ENCODE data around the gene NIT1.

NIT1 gene

GRCh38 chr1:161127649-161128048 lies 9.7 kb downstream of the NIT1 start:
- no peak overlapping the region for H3K4me3 ChIP-seq (ENCODE audit: insufficient read depth, low read length, poor library complexity, severe bottlenecking)
- H4K20me1 ChIP-seq (ENCODE audit: low read depth, low read length), result no peaks in the 10 kb centered on the region
- no peak overlapping the region for H3K4me2 ChIP-seq (ENCODE audit: low read depth, low read length, poor library complexity, severe bottlenecking)
- peaks cover 20% of the 10 kb centered on the region for H3F3A ChIP-seq (ENCODE audit: insufficient read depth)
- H3K9me3 ChIP-seq (ENCODE audit: insufficient read depth, low read length), result no peaks in the 10 kb centered on the region
- no peaks in the 10 kb centered on the region; the same call in 1 of the 2 replicates for H3K36me3 ChIP-seq (ENCODE audit: low read length)
- H2AFZ ChIP-seq (ENCODE audit: low read depth, low read length, severe bottlenecking), result no peak overlapping the region
- peaks cover 13% of the 10 kb centered on the region; the same call in 1 of the 2 replicates for H3K79me2 ChIP-seq (ENCODE audit: insufficient read depth, low read length)
- H3K27ac ChIP-seq (ENCODE audit: low read depth, low read length), result no peak overlapping the region
- H3K9me2 ChIP-seq (replicated peaks; ENCODE audit: insufficient read depth, low read length), result no peaks in the 10 kb centered on the region
- no peaks in the 10 kb centered on the region for H3K27me3 ChIP-seq (ENCODE audit: low read length)
- no peak for TF ChIP-seq EZH2phosphoT487 (conservative IDR thresholded peaks at IDR 0.05; ENCODE audit: low read length)
- no peak for TF ChIP-seq CTCF (IDR thresholded peaks at IDR 0.05; ENCODE audit: insufficient read depth, low read length, poor library complexity, severe bottlenecking)
- H3K9ac ChIP-seq (ENCODE audit: low read length), result no peak overlapping the region

DNA sequence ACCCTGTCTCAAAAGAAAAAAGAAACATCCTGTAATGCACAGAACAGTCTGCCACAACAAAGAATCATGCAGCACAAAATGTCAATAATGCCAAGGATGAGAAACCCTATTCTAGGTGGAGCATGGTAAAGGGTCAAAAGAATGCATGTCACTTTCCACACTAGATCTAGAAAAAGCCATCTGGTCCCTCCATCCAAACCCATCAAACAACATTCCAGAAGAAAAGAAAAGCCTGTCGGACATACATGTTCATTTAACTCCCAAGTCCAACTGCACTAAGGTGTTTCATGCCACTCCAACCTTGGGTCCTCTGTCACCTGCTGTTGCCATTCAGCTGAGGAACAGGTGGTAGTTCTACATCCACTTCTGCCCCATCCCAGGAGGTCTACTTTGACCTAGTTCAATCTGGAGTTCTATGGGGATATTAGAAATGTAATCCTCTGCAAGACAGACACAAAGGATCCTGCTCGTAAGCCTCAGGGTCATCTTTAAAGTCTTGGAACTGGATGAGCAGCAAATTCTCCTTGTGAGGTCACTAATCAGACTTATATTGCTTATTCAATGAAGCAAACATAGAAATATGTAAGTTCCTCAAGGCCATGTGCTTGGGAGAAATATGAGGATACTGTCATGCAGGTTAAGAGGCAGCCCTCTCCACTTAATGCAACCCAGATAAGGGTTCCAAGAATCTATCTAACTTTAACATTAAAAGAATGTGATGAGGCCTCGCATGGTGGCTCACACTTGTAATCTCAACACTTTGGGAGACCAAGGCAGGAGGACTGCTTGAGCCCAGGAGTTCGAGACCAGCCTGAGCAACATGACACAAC lies 10.9 kb downstream of the NIT1 start:
- Histone ChIP-seq H3K36me3 (ENCODE audit: low read length) (no peaks in the 10 kb centered on the region; the same call in 1 of the 2 replicates), H3K79me2 (ENCODE audit: insufficient read depth, low read length) (peaks cover 22% of the 10 kb centered on the region), H3K9me2 (replicated peaks; ENCODE audit: insufficient read depth, low read length) (no peaks in the 10 kb centered on the region), H4K20me1 (ENCODE audit: low read depth, low read length) (no peaks in the 10 kb centered on the region), H3F3A (ENCODE audit: insufficient read depth) (peaks cover 20% of the 10 kb centered on the region), H3K9ac (ENCODE audit: low read length) (no peak overlapping the region), H3K27ac (ENCODE audit: low read depth, low read length) (no peak overlapping the region), H2AFZ (ENCODE audit: low read depth, low read length, severe bottlenecking) (no peak overlapping the region), H3K4me3 (ENCODE audit: insufficient read depth, low read length, poor library complexity, severe bottlenecking) (no peak overlapping the region), H3K4me2 (ENCODE audit: low read depth, low read length, poor library complexity, severe bottlenecking) (no peak overlapping the region), H3K27me3 (ENCODE audit: low read length) (no peaks in the 10 kb centered on the region), H3K9me3 (ENCODE audit: insufficient read depth, low read length) (no peaks in the 10 kb centered on the region)
- TF ChIP-seq EZH2phosphoT487 (conservative IDR thresholded peaks at IDR 0.05; ENCODE audit: low read length) (no peak), CTCF (IDR thresholded peaks at IDR 0.05; ENCODE audit: insufficient read depth, low read length, poor library complexity, severe bottlenecking) (no peak)

GRCh38 chr1:161130266-161130665 lies 12.4 kb downstream of the NIT1 start:
- H3K4me2 ChIP-seq (ENCODE audit: low read depth, low read length, poor library complexity, severe bottlenecking), result no peak overlapping the region

More at GRCh38 chr1:161130266-161130665, 12.4 kb downstream of the NIT1 start:
- H3K36me3 ChIP-seq (ENCODE audit: low read length), result no peaks in the 10 kb centered on the region; the same call in 1 of the 2 replicates
- H3K4me3 ChIP-seq (ENCODE audit: insufficient read depth, low read length, poor library complexity, severe bottlenecking), result no peak overlapping the region
- no peak overlapping the region for H2AFZ ChIP-seq (ENCODE audit: low read depth, low read length, severe bottlenecking)
- H4K20me1 ChIP-seq (ENCODE audit: low read depth, low read length), result no peaks in the 10 kb centered on the region
- no peak overlapping the region for H3K27ac ChIP-seq (ENCODE audit: low read depth, low read length)
- H3K9me3 ChIP-seq (ENCODE audit: insufficient read depth, low read length), result no peaks in the 10 kb centered on the region
- H3F3A ChIP-seq (ENCODE audit: insufficient read depth), result peaks cover 20% of the 10 kb centered on the region
- no peaks in the 10 kb centered on the region for H3K9me2 ChIP-seq (replicated peaks; ENCODE audit: insufficient read depth, low read length)
- no peaks in the 10 kb centered on the region for H3K27me3 ChIP-seq (ENCODE audit: low read length)
- H3K9ac ChIP-seq (ENCODE audit: low read length), result no peak overlapping the region
- no peak for TF ChIP-seq CTCF (IDR thresholded peaks at IDR 0.05; ENCODE audit: insufficient read depth, low read length, poor library complexity, severe bottlenecking)
- TF ChIP-seq EZH2phosphoT487 (conservative IDR thresholded peaks at IDR 0.05; ENCODE audit: low read length), result no peak
- peaks cover 23% of the 10 kb centered on the region for H3K79me2 ChIP-seq (ENCODE audit: insufficient read depth, low read length)
